Right renal pelvis (tissue), 4 donors: ENCODE data around the gene ZNF567. TPM values are rescaled to one million over a fixed set of nuclear protein-coding genes. Genes with fewer than 3 reads are reported as not detected.
"Not testable (repeated sequence)": the region's sequence is repeated elsewhere in the genome, so short reads cannot be mapped to it uniquely, and the experiment has no call there.

Source experiments
- DNase-seq, 4 donors: peaks; one replicate each; pipeline ENCODE4 v3.0.0-alpha.2; 2013; ENCODE audit warnings: low read depth in 4 of 4, low spot score in 3 of 4, missing footprints in 1 of 4
- polyA plus RNA-seq, 4 donors: library from polyadenylated mRNA; unstranded; fragments of 120-200 nt; gene quantifications; one replicate each; pipeline ENCODE4 v1.2.1, GENCODE V29; 2013; ENCODE audit not compliant: insufficient read length in 4 of 4

The ZNF567 gene
- polyA plus RNA-seq, 4 donors = 10.1 to 14.5 (median 14.0) TPM

DNA sequence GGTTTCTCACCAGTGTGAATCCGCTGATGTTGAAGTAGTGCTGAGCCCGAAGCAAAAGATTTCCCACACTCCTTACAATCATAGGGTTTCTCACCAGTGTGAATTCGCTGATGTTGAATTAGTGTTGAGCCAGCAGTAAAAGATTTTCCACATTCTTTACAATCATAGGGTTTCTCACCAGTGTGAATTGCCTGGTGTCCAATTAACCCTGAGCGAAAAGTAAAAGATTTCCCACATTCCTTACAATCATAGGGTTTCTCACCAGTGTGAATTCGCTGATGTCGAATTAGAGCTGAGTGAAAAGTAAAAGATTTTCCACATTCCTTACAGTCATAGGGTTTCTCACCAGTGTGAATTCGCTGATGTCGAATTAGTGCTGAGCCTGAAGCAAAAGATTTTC, 62.2 kb downstream of the ZNF567 start:
- DNase-seq = not testable (repeated sequence)

DNA sequence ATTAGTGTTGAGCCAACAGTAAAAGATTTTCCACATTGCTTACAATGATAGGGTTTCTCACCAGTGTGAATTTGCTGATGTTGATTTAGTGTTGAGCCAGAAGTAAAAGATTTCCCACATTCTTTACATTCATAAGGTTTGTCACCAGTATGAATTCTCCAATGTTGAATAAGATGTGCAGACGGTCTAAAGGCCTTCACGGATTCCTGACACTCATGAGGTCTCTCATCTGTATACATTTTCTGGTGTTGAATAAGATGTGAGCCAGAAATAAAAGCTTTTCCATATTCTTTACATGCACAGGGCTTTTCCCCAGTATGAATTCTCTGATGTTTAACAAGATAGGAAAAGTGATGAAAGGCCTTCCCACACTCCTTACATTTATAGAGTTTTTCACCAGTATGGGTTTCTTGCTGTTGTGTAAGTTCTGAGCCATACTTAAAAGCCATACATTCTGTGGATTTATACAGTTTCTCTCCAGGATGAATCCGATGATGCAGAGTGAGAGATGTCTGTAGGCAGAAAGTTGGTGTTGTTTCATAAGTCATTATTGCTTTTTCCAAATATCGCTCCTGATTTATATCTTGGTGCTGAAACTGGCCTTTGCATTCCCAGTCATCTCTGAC, 62.8 kb downstream of the ZNF567 start:
- no peak for DNase-seq

Other genes starting within 250 kb of the ZNF567 start
- 10 to 100 TPM; 12.7 to 19.0 (median 18.3) TPM for gene ZNF566, start 198.1 kb upstream of the ZNF567 start, polyA plus RNA-seq
- gene ZNF260, start 159.3 kb upstream of the ZNF567 start, polyA plus RNA-seq = 10 to 100 TPM; 26.2 to 37.8 (median 35.3) TPM
- gene ZNF529, start 114.3 kb upstream of the ZNF567 start, polyA plus RNA-seq = 10 to 100 TPM; 16.4 to 26.7 (median 22.0) TPM
- gene ZNF382, start 82.3 kb upstream of the ZNF567 start, polyA plus RNA-seq = 1 to 10 TPM; 6.2 to 7.3 (median 6.7) TPM
- gene ZNF461, start 20.8 kb upstream of the ZNF567 start, polyA plus RNA-seq = 10 to 100 TPM; 10.3 to 12.9 (median 11.3) TPM
- gene ZNF850, start 85.2 kb downstream of the ZNF567 start, polyA plus RNA-seq = 1 to 10 TPM; 2.2 to 3.3 (median 2.9) TPM
- gene ZNF790, start 150.8 kb downstream of the ZNF567 start, polyA plus RNA-seq = 10 to 100 TPM in 3 of 4 donors, 1 to 10 TPM in 1; 9.9 to 14.8 (median 11.5) TPM
- 10 to 100 TPM; 10.8 to 14.8 (median 13.1) TPM for gene ZNF345, start 163.3 kb downstream of the ZNF567 start, polyA plus RNA-seq
- gene ZNF829, start 228.7 kb downstream of the ZNF567 start, polyA plus RNA-seq = 1 to 10 TPM; 5.2 to 7.4 (median 7.3) TPM
- gene ZNF568, start 228.7 kb downstream of the ZNF567 start, polyA plus RNA-seq = 10 to 100 TPM; 22.5 to 27.5 (median 23.3) TPM